GM10266 (cell line): ENCODE results near the gene TAS2R19.

Experiments used
- DNase-seq: peaks from one replicate; pipeline ENCODE4 v3.0.0; 2012; ENCODE audit errors: extremely low spot score
- TF ChIP-seq, protein P1 (sequence below): IDR thresholded peaks from 2 replicates; pipeline ENCODE4 v1.5.1; 2012; ENCODE audit warnings: mild to moderate bottlenecking, low read depth; ENCODE audit not compliant: control insufficient read depth, insufficient read depth; ENCODE audit errors: missing control alignments

The TAS2R19 gene

GRCh38 chr12:11016937-11017336 is 5.5 kb downstream of the TAS2R19 start:
- TF ChIP-seq, protein P1, sequence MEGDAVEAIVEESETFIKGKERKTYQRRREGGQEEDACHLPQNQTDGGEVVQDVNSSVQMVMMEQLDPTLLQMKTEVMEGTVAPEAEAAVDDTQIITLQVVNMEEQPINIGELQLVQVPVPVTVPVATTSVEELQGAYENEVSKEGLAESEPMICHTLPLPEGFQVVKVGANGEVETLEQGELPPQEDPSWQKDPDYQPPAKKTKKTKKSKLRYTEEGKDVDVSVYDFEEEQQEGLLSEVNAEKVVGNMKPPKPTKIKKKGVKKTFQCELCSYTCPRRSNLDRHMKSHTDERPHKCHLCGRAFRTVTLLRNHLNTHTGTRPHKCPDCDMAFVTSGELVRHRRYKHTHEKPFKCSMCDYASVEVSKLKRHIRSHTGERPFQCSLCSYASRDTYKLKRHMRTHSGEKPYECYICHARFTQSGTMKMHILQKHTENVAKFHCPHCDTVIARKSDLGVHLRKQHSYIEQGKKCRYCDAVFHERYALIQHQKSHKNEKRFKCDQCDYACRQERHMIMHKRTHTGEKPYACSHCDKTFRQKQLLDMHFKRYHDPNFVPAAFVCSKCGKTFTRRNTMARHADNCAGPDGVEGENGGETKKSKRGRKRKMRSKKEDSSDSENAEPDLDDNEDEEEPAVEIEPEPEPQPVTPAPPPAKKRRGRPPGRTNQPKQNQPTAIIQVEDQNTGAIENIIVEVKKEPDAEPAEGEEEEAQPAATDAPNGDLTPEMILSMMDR, result no peak
- DNase-seq, result no peak

DNA sequence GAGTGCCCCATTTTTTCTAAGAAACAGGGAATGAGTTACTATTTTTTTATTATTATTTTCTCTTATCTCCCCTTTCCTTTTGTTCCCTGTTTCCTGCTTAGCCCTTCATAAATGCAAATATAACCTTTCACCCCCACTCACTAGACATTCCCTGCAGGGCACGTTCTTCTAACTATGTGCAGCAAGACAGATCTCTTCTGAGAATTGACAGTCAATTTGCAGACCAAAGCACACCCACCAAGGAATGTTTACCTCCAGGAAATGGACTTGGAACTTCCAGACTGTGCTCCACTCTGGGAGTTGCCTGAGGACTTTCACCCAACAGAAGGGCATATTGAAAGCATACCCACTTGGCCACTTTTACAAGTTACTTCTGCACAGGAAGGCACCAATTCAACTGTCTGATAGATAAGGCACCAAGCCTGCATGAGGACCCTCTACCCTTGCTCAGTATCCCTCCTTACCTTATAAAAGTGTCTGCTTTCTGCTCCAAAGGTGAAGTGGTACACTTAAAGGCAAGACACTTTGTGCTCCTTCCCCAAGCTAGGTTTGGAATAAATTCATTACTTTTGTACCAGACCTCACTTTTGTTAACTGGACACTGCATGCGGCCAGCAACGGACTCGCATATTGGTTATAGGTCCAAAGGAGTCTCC is 6.5 kb downstream of the TAS2R19 start:
- TF ChIP-seq, protein P1, result no peak
- DNase-seq, result no peak

GRCh38 chr12:11014234-11014633 is 8.2 kb downstream of the TAS2R19 start:
- DNase-seq, result no peak
- TF ChIP-seq, protein P1, result no peak

DNA sequence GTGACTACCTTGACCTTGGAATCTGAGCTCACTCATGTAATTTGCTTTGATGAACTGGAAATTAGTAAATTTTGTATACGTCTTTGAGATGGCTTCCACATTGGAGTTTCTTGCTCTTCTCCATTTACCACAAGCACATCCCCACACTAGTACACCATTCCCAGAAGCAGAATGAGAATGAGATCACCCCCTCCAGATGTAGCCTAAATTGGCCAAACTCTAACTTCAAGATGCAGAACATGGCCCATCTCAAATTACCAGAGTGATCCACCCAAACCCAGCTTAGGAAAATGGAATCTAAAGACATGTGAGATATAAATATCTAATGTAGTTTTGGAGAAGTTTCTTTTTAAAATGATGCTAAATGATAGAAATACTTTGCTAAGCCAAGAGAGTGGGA is 14.8 kb downstream of the TAS2R19 start:
- no peak for DNase-seq
- TF ChIP-seq, protein P1, result no peak

DNA sequence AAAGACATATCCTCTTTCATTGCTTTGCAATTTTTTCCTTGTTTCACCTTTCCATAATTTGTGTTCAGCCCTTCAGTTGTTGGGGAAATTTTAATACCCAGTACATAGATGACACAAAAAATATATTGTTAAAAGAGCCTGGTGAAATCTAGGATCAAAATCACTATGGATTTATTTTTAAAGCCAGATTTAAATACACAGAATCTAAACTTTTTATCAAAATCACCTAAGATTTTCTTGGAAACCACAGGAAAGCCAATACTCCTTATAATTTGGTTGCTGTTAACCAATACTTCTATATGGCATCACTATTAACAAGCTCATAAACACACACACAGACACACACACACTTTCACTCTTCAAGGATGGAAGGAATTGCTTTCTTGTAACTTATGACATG is 24.2 kb downstream of the TAS2R19 start, which contains the start of gene TAS2R20:
Gene TAS2R20, minus strand, starts transcription at position 101 of the 400 bp plus-strand sequence. CDS start 429 bp downstream, outside the sequence.
- TF ChIP-seq, protein P1, result no peak

DNA sequence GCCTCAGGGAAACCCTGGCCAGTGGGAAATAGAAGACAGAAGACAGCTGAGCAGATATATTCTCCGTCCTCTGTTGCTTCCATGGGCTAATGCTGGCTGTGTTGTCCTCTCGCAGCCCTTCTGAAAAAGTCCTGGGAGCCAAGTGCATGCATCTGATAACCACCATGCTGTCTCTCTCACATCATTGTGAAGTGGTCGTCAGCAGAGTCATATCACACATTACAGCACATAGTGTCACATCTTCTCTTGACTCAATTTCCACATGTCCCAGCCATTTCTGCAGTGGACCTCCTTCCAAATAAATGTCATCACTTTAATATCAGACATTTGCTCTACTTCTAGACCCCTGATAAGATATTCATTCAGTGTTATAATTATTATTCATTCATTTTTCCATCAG is 28.1 kb downstream of the TAS2R19 start:
- TF ChIP-seq, protein P1, result no peak
- DNase-seq, result no peak

More for the DNA sequence above, 24.2 kb downstream of the TAS2R19 start, which contains the start of gene TAS2R20:
- DNase-seq, result no peak

- DNase-seq, result no peak
- TF ChIP-seq, protein P1, result no peak
These were observed 33.3 kb downstream of the TAS2R19 start for GRCh38 chr12:10989107-10989506.
